OCI-M1 (cell line): Measurements from ENCODE around the gene SMURF1.

Experiments used
- DNase-seq: peaks from one replicate; lab custom pipeline; 2025; lab: John Stamatoyannopoulos, UW

Gene SMURF1

DNA sequence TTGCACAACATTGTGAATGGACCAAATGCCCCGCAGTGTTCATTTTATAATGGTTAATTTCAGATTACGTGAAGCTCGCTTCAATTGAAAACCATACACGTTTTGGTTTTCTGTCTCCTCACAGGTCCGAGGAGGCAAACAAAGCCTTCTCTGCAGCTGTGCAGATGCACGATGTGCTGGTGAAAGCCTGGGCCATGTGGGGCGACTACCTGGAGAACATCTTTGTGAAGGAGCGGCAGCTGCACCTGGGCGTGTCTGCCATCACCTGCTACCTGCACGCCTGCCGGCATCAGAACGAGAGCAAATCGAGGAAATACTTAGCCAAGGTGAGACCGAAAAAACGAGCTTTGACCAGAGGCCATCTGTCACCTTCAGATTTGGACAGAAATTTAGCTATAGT, 155.3 kb downstream of the SMURF1 start:
- DNase-seq, result no peak

DNA sequence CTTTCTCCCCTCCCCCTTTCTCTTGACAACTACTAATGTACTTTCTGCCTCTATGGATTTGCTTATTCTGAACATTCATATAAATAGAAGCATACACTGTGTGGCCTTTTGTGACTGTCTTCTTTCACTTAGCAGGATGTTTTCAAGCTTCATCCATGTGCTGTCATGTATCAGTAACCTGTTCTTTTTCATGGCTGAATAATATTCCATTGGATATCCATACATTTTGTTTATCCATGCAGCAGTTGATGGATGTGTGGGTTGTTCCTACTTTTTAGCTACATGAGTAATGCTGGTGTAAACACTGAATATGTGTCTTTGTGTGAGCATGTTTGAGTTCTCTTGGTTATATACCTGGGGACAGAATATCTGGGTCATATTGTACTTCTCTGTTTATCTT, 158.0 kb downstream of the SMURF1 start:
- no peak for DNase-seq

- no peak for DNase-seq
Measured at GRCh38 chr7:98985406-98985805, 158.5 kb downstream of the SMURF1 start.

DNA sequence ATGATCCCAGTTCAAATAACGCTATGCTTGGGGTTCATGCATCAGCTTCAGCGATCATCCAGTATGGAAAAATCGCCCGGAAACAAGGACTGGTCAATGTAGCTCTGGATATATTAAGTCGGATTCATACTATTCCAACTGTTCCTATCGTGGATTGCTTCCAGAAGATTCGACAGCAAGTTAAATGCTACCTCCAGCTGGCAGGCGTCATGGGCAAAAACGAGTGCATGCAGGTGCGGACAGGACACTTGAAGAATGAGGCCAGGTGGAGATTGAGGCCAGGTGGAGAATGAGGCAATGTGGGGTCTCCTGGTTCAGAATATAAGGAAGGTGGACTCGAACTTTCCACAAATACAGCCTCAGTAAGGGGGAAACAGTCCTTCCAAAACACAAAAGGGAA, 159.8 kb downstream of the SMURF1 start:
- DNase-seq, result no peak

DNA sequence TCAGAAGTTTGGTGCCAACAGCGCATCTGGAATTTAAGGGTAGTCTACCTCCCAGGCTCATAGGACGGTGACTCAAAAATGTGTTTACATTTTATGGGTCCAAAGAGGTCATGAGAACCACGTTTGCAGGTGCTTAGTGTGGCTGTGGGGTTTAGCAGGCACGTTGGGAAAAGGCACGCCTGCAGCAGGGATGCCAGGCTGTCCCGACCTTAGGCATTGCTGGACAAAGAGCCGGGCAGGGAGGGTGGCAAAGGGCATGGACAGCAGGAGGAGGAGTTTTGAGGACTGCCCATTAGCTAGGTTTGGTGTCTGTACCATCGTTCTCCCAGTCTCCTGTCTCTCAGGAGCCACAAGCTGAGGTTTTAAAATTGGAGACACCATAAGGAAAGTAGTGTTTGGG, 161.2 kb downstream of the SMURF1 start:
- DNase-seq, result no peak

GRCh38 chr7:98981701-98982100, 162.2 kb downstream of the SMURF1 start:
- no peak for DNase-seq

DNA sequence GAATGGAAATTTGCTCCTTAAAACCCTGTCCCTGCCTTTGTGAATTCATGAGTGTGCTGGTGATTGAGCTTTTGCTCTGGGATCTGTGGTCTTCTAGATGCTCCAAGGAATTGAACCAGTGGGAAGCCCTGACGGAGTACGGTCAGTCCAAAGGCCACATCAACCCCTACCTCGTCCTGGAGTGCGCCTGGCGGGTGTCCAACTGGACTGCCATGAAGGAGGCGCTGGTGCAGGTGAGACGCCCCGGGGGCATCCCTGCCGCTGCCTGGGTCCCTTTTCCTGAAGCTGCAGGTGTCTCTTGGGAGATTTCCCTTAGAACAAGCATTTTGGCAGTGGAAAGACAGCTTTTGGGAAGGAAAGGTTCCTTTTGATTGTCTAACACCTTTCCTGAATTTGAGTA, 165.2 kb downstream of the SMURF1 start:
- no peak for DNase-seq
